Endodermal cell (in vitro differentiated cells): ENCODE data around the gene GOLIM4. TPM values are rescaled to one million over a fixed set of nuclear protein-coding genes. Genes with fewer than 3 reads are reported as not detected.

Experiments used
- DNase-seq: peaks from one replicate; pipeline ENCODE4 v3.0.0-alpha.2; 2017
- H3K27ac ChIP-seq: 2 replicates; pipeline ENCODE4 v1.5.1; 2013; ENCODE audit warnings: mild to moderate bottlenecking, low read depth, low read length, moderate library complexity
- H3K27me3 ChIP-seq: 2 replicates; pipeline ENCODE4 v1.6.1; 2013; ENCODE audit warnings: mild to moderate bottlenecking, low read length, moderate library complexity; ENCODE audit not compliant: insufficient read depth, control insufficient read depth, poor library complexity, severe bottlenecking
- H3K36me3 ChIP-seq: 2 replicates; pipeline ENCODE4 v1.7.0; 2013; ENCODE audit warnings: mild to moderate bottlenecking, low read length, moderate library complexity; ENCODE audit not compliant: control insufficient read depth, insufficient read depth
- H3K4me1 ChIP-seq: one replicate; pipeline ENCODE4 v1.7.0; 2013; ENCODE audit warnings: low read length; ENCODE audit not compliant: control insufficient read depth, insufficient read depth
- H3K4me3 ChIP-seq: 2 replicates; pipeline ENCODE4 v1.5.1; 2013; ENCODE audit warnings: mild to moderate bottlenecking, low read length, moderate library complexity
- H3K9ac ChIP-seq: 2 replicates; pipeline ENCODE4 v1.6.1; 2013; ENCODE audit warnings: mild to moderate bottlenecking, low read length, moderate library complexity; ENCODE audit not compliant: poor library complexity, severe bottlenecking; ENCODE audit errors: extremely low read depth
- H3K9me3 ChIP-seq: 2 replicates; pipeline ENCODE4 v1.6.1; 2013; ENCODE audit warnings: mild to moderate bottlenecking, low read length, moderate library complexity; ENCODE audit not compliant: control insufficient read depth
- H3K27ac Mint-ChIP-seq: 2 replicates; pipeline ENCODE4 v1.8.0; 2020; ENCODE audit warnings: mixed read lengths
- H3K27me3 Mint-ChIP-seq: 2 replicates; pipeline ENCODE4 v1.8.0; 2021; ENCODE audit warnings: mild to moderate bottlenecking, mixed read lengths; ENCODE audit not compliant: insufficient read depth
- H3K36me3 Mint-ChIP-seq: 2 replicates; pipeline ENCODE4 v1.8.0; 2020; ENCODE audit warnings: low read depth, mixed read lengths
- H3K4me1 Mint-ChIP-seq: 2 replicates; pipeline ENCODE4 v1.8.0; 2020; ENCODE audit warnings: mixed read lengths
- H3K4me3 Mint-ChIP-seq: 2 replicates; pipeline ENCODE4 v1.8.0; 2020; ENCODE audit warnings: mild to moderate bottlenecking, moderate library complexity, mixed read lengths
- H3K9me3 Mint-ChIP-seq: 2 replicates; pipeline ENCODE4 v1.8.0; 2020; ENCODE audit warnings: mild to moderate bottlenecking, mixed read lengths
- WGBS, 2 experiments: methylation state at CpG; one replicate each; pipeline versions ENCODE4 v1.1.5 to v1.1.7; 2013; ENCODE audit warnings: missing lambda C conversion rate in 2 of 2, mixed read lengths in 1 of 2; ENCODE audit not compliant: insufficient coverage in 1 of 2, insufficient read length in 1 of 2; 5-methylcytosine and 5-hydroxymethylcytosine counted together
- total RNA-seq, 2 donors: library from RNA; stranded (reverse); fragmentation: NEBNext Ultra II Directional in 1 of 2; extraction: Animal tissue kit (Norgen Biotek cat#: 25700) in 1 of 2; gene quantifications; 2 replicates in 1 of 2; 3 replicates in 1 of 2; pipeline ENCODE4 v1.2.1, GENCODE V29; 2021
- TF ChIP-seq, protein P1 (sequence below): fragments of 200-600 bp; sonication (generic); conservative IDR thresholded peaks from 2 replicates; pipeline ENCODE4 v1.5.0; 2021; ENCODE audit warnings: antibody characterized with exemption, mild to moderate bottlenecking

Gene GOLIM4
- total RNA-seq, 2 donors from 2014 or later, result 19.3 to 19.9 TPM

DNA sequence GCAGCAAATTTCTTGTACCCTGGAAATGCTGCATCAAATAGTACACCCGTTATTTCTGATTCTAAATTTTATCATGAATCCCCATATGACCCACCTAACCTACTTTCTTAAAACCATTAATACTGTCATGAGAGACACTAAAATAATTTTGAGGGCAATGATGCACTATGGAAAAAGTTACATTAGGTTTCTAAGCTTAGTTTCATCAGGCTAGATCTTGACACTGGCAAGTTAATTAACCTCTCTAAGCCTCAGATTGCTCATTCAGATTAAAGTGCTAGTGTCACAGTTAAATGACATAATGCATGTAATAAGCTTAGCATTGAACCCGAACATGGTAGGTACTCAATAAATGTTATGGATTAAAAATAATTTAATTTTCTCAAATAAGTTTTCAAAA lies 8.2 kb downstream of the GOLIM4 start:
- Histone ChIP-seq H3K9ac (no peak overlapping the region), H3K27ac (no peak overlapping the region), H3K36me3 (no peaks in the 10 kb centered on the region), H3K27me3 (no peaks in the 10 kb centered on the region), H3K4me3 (no peak overlapping the region), H3K9me3 (no peaks in the 10 kb centered on the region), H3K4me1 (peaks cover 20% of the 10 kb centered on the region)
- WGBS, 2 experiments, result 97% methylated on average over 1 of the region's 2 CpGs; no CpG with 5 or more reads in 1 of the 2 experiments
- TF ChIP-seq, protein P1, sequence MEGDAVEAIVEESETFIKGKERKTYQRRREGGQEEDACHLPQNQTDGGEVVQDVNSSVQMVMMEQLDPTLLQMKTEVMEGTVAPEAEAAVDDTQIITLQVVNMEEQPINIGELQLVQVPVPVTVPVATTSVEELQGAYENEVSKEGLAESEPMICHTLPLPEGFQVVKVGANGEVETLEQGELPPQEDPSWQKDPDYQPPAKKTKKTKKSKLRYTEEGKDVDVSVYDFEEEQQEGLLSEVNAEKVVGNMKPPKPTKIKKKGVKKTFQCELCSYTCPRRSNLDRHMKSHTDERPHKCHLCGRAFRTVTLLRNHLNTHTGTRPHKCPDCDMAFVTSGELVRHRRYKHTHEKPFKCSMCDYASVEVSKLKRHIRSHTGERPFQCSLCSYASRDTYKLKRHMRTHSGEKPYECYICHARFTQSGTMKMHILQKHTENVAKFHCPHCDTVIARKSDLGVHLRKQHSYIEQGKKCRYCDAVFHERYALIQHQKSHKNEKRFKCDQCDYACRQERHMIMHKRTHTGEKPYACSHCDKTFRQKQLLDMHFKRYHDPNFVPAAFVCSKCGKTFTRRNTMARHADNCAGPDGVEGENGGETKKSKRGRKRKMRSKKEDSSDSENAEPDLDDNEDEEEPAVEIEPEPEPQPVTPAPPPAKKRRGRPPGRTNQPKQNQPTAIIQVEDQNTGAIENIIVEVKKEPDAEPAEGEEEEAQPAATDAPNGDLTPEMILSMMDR, result no peak
- Mint-ChIP-seq H3K36me3 (no peaks in the 10 kb centered on the region), H3K4me1 (peaks cover 52% of the 10 kb centered on the region), H3K27me3 (no peaks in the 10 kb centered on the region), H3K27ac (no peak overlapping the region), H3K4me3 (no peak overlapping the region), H3K9me3 (no peaks in the 10 kb centered on the region)
- no peak for DNase-seq

DNA sequence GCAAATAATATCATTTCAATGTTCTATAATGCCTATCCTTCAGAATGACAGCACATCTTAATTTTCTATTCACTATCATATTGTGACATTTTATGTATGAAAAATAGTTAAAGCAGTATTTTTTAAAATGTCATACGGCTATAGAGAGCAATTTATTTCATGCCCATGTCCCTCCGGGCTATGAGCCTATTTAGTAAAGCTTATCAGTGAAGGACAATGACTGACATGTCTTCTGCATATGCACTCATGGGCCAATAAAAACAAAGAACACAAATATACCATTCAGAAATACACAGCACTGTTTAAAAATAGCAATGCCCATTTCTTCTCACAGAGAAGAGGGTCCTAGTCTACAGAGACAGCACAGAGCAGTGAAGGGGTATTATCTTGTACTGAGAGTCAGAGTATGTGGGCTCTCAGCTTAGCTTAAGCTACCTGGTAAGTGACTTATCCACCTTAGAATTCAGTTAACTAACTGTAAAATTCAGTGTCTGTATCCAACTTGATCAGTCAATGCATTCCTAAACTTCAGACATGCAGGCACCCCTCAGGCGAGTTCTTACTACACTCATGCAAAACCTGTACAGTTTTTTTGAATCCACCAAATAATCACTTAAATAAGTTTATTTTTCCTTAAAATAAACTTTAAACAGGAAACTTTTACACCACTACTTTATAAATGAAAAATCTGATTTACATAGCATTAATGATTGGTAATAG lies 9.0 kb downstream of the GOLIM4 start:
- H3K27ac ChIP-seq, result no peak overlapping the region

GRCh38 chr3:168085491-168086119 lies 10.1 kb downstream of the GOLIM4 start:
- Mint-ChIP-seq H3K27ac (no peak overlapping the region), H3K4me3 (no peak overlapping the region), H3K9me3 (no peaks in the 10 kb centered on the region), H3K36me3 (no peaks in the 10 kb centered on the region), H3K4me1 (peaks cover 54% of the 10 kb centered on the region), H3K27me3 (no peaks in the 10 kb centered on the region)
- Histone ChIP-seq H3K9me3 (no peaks in the 10 kb centered on the region), H3K4me3 (no peak overlapping the region), H3K4me1 (peaks cover 28% of the 10 kb centered on the region), H3K27ac (no peak overlapping the region), H3K27me3 (no peaks in the 10 kb centered on the region), H3K9ac (no peak overlapping the region), H3K36me3 (no peaks in the 10 kb centered on the region)
- 95 to 97% methylated on average over 3 of the region's 4 CpGs for WGBS, 2 experiments
- TF ChIP-seq, protein P1, result no peak
- DNase-seq, result no peak

More for the DNA sequence above, 9.0 kb downstream of the GOLIM4 start:
- no peak for DNase-seq
- WGBS, 2 experiments, result 89 to 93% methylated on average over 3 of the region's 3 CpGs
- Mint-ChIP-seq H3K4me1 (peaks cover 51% of the 10 kb centered on the region), H3K36me3 (no peaks in the 10 kb centered on the region), H3K9me3 (no peaks in the 10 kb centered on the region), H3K27me3 (no peaks in the 10 kb centered on the region), H3K4me3 (no peak overlapping the region), H3K27ac (no peak overlapping the region)
- Histone ChIP-seq H3K27me3 (no peaks in the 10 kb centered on the region), H3K4me3 (no peak overlapping the region), H3K9ac (no peak overlapping the region), H3K36me3 (no peaks in the 10 kb centered on the region), H3K9me3 (no peaks in the 10 kb centered on the region), H3K4me1 (peaks cover 18% of the 10 kb centered on the region)
- TF ChIP-seq, protein P1, result no peak
